NCI-H510A (cell line): ENCODE measurements around the gene CD226.
"Not testable (repeated sequence)": the region's sequence is repeated elsewhere in the genome, so short reads cannot be mapped to it uniquely, and the experiment has no call there.

Experiments
- DNase-seq: peaks from one replicate; lab custom pipeline; 2025; lab: John Stamatoyannopoulos, UW

Gene CD226

DNA sequence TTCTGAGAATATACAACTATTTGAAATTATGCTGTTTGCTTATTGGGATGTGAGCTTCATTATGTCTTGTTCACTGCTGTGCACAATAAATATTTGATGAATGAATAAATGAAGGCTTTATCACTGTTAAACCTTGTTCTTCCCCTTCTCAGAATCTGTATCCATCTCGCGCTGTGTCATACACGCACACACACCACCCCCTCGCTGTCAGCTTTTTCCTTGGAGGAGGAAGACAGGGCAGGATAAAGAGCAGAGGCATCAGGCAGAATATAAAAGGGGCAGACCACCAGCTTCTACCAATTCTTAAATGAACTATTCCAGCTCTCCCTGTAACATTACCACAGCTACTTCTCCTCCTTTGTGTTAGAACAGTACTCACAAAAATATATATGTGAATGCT lies 75.0 kb downstream of the CD226 start:
- DNase-seq: no peak

DNA sequence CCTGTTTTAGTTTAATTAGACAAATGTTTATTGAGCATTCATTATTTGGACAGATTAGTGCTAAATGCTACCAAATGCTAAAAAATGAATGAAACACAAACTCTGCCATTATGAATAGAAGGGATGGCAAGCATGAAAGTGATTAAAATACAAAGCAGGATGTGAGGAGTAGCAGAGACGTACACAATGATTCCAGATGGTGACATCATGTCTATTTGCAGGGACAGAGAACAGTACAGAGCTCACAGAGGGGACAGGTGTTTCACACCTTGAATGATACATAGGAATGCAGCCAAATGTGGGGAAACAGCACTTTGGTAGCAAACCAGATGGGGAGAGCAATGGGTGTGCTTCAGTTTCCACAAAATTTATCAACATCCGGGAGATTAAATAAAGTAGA lies 76.3 kb downstream of the CD226 start:
- no peak for DNase-seq

DNA sequence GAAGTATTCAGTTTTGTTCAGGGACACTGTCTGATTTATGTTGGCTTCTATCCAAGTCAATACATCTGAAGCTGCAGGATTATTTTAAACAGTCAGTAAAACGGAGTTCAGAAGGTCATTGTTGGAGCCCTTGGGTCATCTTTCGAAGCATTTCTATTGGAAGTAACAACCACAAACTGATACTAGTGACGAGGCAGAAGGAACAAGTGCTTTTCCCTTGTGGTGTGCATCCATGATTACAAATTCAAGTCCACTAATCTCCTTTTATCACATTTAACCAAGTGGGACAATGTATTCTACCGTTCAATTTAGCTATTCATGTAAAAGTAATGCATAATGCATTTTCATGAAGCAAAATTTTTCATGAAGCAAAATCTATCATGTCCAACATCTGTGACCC lies 76.9 kb downstream of the CD226 start:
- DNase-seq: no peak

DNA sequence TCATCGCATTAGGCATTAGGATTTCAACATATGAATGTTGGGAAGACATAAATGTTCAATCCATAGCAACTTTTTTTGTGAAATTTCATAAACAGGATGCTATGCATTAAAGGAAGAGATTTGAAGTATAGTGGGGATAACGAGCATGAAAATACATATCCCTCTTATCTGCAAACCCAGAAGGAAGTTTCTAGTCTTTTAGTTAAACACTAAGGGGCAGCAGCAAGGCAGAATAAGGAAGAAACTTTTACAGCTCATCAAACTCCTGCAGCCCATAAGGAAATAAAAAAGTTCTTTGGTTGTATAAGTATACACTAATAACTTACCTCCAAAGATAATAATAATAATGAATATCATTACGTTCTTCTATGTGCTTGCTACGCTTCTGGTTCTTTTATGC lies 81.5 kb downstream of the CD226 start:
- DNase-seq: no peak

DNA sequence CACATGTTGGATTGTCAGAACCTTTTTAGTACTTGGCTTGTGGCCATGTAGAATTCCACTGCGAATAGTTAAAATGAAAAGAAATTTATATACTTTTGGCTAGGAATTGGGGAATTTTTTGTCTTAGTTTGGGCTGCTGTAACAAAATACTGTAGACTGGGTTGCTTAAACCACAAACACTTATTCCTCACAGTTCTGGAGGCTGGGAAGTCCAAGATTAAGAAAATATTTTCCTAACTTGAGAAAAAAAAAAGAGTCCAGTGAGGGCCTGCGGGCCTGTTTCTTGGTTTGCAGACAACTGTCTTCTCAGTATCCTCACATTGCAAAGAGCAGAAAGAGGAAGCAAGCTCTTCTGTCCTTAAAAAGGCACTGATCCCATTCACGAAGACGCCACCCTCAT lies 81.9 kb downstream of the CD226 start:
- no peak for DNase-seq

DNA sequence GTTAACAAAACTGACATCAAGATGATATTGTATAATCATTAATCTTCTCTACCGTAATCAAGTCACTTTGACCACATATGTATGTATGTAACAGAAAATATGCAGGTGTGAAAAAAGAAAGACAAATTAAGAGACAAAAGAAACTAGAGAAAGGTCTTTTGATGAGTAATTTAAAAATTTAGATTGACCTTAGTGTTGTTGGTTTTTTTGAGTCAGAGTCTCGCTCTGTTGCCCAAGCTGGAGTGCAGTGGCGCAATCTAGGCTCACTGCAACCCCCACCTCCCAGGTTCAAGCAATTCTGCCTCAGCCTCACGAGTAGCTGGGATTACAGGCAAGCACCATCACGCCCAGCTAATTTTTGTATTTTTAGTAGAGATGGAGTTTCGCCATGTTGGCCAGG lies 82.9 kb downstream of the CD226 start:
- not testable (repeated sequence) for DNase-seq

DNA sequence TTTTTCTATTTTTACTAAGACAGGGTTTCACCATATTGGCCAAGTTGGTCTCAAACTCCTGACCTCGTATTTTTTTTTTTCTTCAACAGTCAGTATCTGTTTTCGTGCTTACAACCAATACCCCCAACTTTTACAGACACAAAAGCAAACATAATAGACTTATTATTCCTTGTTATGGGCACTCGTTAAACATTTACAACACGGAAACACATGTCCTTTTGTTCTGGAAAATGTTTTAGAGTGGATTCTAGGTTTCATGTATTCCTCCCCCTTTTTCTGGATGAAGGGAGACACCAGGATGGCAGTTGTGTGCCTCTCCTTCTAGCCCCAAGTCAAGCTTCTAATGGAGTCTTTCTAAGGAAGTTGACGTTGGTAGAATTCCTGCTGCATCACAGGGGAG lies 88.8 kb downstream of the CD226 start:
- DNase-seq: no peak

DNA sequence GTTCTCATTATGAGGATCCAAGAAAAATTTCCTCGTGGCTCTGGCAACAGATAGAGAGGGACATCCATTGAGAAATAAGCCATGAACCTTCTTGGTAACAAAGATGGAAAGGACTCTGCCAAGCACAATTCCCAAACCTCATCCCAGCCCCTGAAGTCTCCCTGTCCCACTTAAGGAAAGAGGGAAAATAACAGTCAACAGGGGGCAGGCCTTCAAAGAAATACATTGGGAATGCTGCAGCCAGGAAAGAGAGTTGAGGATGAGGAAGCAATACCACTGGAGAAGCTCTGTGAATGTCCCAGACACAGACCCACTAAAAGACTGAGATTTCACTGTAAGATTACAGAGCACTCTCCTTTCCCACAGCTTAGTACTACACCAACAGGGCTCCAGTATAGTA lies 93.2 kb downstream of the CD226 start:
- DNase-seq: no peak

DNA sequence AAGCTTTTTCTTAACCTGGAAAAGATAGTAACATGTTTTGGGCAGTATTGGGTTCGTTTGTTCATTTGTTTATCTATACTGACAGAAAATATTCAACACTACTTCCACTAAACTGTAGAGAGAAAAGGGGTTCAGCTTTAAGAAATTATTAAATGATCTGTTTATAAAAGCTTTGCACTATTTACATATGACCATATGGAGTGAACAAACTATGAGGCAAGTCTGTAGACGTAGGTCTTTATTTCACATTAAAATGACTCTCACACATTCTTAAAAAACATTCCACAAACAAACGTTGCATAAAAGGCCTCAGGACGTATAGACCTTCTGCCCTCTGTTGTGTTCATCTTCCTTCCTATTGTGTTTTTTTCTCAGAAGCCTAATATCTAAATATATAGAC lies 94.6 kb downstream of the CD226 start:
- no peak for DNase-seq

DNA sequence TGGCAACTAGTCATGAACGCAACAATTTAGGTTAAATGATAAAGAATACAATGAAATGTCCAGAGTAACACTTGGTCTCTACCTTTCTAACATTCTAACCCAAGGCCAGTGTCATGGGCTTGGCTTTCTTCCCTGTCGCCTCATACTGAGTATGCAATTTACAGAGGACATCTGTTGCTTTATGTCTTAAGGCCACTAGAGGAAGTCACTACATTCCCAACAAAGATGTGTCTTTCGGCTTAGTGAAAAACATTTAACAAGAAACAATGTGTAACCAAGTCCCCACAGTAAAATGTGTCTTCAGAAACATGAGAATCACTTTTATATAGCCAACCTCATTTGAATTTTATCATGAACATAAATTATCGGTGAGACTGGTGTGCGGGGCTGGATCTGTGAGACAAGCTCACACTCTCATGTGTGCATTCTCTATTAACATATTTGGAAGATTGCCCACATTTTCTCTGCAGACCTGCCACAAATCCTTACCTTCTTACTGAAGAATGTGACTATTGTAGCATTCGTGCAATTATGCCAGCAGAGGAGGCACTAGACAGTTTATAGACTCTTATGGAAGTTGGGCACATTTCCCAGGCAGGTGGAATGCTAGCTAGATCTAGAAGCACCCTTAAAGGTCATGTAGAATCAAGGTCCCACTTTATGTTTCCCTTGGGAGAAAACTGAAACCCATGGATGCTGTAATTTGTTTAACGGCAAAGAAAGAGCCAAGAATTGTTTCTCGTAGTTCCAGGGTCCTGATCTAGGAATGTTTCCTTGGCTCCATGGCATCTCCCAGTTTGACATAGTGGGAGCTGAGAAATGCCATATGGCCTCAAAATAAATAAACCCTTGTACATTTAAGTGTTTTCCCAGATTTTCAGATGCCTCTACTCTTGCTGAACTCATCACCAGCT lies 101.8 kb downstream of the CD226 start:
- peak; percentile 20 for DNase-seq

DNA sequence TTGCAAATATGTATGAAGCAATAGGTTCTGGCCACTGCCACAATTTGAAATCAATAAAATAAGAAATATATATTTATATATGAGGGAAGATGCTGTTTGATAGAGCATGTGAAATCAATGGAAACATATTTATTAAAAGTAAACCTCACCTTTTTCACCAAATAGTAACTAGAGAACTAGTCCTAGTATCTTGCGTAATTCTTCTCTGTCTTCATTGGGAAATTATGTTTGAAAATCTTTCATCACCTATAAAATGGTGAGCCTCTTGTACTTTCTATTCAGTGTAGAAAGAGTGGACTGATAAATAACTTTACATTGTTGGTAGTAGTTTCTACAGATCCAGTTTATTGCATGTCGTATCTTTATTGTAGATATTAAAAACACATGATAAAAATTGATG lies 103.0 kb downstream of the CD226 start:
- DNase-seq: no peak

DNA sequence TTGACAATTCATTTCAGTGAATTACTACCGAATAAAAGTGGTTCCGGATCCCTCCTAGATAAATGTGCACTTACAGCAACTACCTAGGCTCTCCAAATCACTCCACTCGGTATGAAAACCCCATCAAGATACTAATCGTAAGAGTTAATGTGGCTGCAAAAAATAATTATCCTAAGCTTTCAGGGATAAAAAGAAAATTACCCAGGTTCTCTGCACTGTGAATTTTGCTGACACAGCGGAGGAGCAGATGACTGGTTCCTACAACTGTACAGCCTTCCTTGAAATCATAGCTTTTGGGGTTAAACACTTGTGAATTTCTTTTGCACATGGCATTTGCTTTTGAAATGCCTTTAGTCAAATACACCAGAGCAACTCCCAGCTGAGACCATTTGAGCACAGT lies 104.7 kb downstream of the CD226 start:
- DNase-seq: no peak

DNA sequence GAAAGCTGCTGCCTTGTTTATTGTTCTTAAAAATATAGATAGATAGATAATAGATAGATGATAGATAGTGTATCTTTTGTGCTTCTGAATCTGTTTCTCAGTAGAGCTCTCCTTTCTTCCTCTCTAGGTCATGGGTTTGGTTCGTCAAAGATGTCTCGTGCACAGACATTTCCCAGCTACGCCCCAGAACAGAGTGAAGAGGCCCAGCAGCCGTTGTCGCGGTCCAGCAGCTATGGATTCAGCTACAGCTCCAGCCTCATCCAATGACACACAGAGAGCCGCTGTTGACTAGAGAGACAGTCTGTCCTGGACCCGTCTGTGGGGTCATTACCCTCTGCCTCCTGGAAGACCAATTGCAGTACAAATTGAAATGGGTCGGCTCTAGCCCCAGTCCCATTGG lies 106.6 kb downstream of the CD226 start:
- DNase-seq: no peak

DNA sequence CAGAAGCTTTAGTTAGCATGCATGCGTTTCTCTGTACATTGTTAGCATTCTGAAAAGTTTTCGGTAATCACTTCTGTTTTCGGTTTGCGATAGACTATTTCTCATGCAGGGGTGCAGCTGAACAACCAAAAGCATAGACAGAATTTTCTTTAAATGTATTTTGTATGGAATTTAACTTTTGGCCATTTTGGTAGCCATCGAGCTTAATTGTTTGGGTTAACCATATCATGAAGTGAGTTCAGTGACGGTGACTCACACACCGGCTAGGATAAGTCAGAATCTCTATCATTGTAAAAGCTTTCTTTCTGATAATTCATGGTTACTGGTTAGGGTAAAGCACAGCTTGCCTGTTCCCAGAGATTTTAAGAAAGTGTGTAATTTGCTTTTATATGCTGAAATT lies 107.2 kb downstream of the CD226 start:
- DNase-seq: no peak

DNA sequence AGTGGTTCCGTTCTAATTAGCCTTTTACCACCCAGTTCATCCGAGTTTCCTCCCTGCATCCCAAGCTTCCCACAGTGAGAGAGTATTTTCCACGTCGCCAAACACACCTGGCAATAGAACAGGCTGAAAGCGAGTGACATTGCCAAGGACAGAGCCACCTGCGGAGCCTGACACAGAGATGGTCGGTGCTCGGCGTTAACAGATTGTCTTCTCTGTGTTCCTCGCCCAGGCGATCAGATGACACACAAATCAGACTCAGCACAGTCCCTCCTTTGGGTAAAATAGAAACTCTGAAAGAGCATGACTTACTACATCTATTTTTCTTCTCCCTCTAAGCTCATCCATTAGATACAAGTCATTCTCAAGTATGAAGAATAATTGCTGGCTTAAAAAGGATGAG lies 107.7 kb downstream of the CD226 start:
- no peak for DNase-seq

DNA sequence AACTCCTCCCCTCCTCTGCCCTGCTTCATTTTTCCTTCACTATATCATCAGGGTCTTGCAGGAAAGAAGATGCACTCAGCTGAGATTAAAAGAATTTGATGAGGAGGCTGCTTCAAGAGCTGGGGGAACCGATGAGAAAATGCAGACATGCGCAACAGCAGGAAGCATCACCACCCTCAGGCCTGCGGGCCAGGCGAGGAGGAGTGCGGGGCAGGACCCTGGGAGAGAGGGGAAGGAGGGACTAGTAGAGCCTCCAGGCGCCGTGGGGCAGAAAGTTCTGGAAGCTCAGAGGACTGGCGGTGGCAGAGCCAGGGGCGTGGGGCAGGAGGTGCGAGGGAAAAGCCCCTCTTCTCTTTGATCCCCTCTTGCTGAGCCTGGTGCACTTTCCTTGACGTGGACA lies 108.2 kb downstream of the CD226 start:
- DNase-seq: no peak

DNA sequence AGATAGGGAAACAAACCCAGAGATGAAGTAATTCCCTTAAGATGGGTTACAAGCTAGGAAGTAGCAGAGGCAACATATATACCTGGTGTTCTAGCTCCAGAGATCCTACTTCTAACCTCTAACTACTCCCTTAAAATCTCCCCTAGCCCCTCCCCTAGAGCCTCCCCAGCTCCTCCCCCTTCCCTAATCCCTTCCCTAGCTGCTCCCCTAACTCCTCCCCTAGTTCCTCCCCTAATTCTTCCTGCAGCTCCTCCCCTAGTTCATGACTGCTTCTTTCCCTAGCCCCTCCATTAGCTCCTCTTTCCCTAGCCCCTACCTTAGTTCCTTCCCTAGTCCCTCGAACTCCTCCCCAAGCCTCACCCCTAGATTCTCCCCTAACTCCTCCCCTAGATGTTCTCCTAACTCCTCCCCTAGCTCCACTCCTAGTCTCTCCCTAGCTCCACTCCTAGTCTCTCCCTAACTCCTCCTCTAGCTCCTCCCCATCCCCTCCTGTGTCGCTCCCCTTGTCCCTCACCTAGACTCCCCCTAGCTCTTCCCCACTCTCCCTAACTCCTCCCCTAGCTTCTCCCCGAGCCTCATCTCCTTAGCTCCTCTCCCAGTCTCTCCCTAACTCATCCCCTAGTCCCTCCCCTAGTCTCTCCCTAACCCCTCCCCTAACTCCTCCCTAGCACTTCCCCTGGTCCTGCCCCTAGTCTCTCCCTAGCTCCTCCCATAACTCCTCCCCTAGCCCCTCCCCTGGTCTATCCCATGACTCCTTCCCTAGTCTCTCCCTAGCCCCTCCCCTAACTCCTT lies 108.9 kb downstream of the CD226 start:
- DNase-seq: no peak

DNA sequence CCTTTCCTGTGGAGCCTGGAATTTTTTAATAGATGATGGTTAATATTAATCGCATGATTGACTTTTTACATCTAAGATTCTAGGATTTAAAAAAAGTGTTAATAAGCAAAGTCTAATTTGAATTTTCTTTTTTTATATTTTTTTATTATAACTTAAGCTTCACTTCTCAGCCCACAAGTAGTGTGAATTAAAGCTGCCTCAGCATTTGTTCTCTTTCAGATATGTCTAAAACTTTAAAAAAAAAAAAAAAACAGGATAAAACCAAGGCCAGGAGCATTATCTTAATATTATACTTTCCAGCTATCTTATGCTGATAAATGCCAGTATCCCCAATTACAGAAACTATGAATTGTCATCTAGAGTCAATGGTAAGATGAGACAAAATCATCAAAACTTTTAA lies 109.7 kb downstream of the CD226 start:
- no peak for DNase-seq

DNA sequence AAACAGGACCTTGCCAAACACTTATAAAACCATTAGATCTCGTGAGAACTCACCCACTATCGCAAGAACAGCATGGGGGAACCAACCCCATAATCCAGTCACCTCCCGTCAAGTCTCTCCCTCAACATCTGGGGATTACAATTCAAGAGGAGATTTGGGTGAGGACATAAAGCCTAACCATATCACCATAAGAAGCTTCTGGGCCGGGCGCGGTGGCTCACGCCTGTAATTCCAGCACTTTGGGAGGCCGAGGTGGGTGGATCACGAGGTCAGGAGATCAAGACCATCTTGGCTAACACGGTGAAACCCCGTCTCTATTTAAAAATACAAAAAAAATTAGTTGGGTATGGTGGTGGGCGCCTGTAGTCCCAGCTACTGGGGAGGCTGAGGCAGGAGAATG lies 112.7 kb downstream of the CD226 start:
- not testable (repeated sequence) for DNase-seq

DNA sequence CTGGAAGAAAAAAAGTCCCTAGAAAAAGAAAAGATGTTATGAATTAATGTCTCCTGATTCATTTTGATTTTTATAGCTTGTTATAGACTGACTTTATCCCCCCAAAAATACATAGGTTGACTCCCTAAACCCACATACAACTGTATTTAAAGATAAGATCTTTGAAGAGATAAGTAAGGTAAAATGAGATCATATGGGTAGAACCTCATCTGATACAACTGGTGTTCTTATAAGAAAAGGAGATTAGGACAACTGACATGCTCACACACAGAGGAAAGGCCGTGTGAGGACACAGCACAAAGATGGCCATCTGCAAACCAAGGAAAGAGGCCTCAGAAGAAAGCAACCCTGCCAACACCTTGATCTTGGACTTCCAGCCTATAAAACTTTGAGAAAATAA lies 117.5 kb downstream of the CD226 start:
- no peak for DNase-seq

DNA sequence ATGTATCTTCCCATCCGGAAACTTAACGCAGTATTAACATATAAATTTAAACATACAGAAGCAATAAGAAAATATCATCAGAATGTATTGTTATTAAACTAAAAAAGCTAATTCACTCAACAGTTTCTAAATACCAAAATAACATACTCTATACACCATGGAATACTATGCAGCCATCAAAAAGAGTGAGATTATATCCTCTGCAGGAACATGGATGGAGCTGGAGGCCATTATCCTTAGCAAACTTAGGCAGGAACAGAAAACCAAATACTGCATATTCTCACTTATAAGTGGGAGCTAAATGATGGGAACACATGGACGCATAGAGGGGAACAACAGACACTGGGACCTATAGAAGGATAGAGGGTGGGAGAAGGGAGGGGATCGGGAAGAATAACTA lies 127.1 kb downstream of the CD226 start:
- DNase-seq: no peak

DNA sequence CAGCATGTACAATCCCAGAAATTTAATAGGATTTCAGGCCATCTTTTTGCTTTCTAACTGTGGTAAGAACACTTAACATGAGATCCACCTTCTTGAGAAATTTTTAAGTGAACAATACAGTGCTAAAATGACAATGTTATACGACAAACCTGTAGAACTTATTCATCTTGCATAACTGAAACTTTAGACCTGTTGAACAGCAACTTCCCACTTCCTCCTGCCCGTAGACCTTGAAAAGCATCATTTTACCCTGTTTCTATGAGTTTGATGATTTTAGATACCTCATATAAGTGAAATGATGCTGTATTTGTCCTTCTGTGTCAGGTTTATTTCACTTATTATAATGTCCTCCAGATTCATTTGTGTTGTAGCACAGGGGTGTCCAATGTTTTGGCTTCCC lies 128.2 kb downstream of the CD226 start:
- no peak for DNase-seq

DNA sequence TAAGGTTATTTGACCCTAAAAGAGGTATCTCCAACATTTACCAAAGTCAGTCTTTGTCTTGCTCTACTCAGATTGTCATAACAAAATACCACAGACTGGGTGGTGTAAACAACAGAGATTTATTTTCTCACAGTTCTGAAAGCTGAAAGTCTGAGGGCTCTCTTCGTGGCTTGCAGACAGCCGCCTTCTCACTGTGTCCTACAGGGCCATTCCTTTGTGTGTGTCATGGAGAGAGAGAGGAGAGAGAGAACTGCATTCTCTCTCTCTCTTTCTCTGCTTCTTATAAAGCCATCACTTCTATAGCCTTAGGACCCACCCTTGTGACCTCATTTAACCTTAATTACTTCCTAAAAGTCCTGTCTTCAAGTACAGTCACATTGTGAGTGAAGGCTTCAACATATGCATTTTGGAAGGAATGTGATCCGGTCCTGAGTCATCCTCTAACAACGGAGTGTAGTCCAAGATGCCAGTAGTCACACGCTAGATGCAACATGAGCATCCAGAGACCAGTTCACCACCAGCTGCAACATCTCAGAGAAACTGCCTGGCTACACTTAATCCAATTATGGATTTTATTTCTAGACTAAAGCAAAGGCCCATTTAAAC lies 130.2 kb downstream of the CD226 start:
- no peak for DNase-seq
